PC-3 (cell line): Measurements from ENCODE around the gene TRPC1. TPM values are rescaled to one million over a fixed set of nuclear protein-coding genes. Genes with fewer than 3 reads are reported as not detected.

Experiments
- ATAC-seq: fragments of 200-7000 bp; cut with Tn5 transposase; 2 replicates; pipeline ENCODE4 v1.9.1; 2020; ENCODE audit warnings: mild to moderate bottlenecking, moderate library complexity
- BruUV-seq: library from RNA; stranded (reverse); fragments of 400-500 nt; replicated peaks from 2 replicates; lab custom pipeline; 2021; lab: Mats Ljungman, UMichigan
- CTCF ChIA-PET: fragments of 300-600 bp; sonication (Branson Sonifier 250); formaldehyde crosslinking; loops from one replicate; lab custom pipeline; 2022; ENCODE audit warnings: antibody characterized with exemption; lab: Charles Lee
- POLR2A ChIA-PET: fragments of 300-600 bp; sonication (Branson Sonifier 250); formaldehyde crosslinking; loops from one replicate; lab custom pipeline; 2022; ENCODE audit warnings: antibody characterized with exemption; ENCODE audit not compliant: unreplicated experiment; lab: Charles Lee
- DNase-seq: peaks from one replicate; pipeline ENCODE4 v3.0.0-alpha.2; 2015
- H2AFZ ChIP-seq: fragments of 300-600 bp; sonication (generic); 2 replicates; pipeline ENCODE4 v1.6.0; 2016; ENCODE audit warnings: antibody characterized with exemption, low read length
- H3F3A ChIP-seq: fragments of 300-600 bp; sonication (generic); one replicate; pipeline ENCODE4 v1.6.0; 2017; ENCODE audit warnings: antibody characterized with exemption, low read length, control low read depth, mild to moderate bottlenecking; ENCODE audit not compliant: unreplicated experiment
- H3K27ac ChIP-seq: fragments of 300-600 bp; sonication (generic); 2 replicates; pipeline ENCODE4 v1.5.1; 2016; ENCODE audit warnings: mild to moderate bottlenecking, low read length
- H3K27me3 ChIP-seq: fragments of 300-600 bp; sonication (generic); 2 replicates; pipeline ENCODE4 v1.6.1; 2016; ENCODE audit warnings: low read length, mixed read lengths
- H3K36me3 ChIP-seq: fragments of 300-600 bp; sonication (generic); 2 replicates; pipeline ENCODE4 v1.6.1; 2016; ENCODE audit warnings: low read depth, mixed run types, low read length, mixed read lengths
- H3K4me1 ChIP-seq: fragments of 300-600 bp; sonication (generic); 2 replicates; pipeline ENCODE4 v1.5.1; 2016; ENCODE audit warnings: low read length; ENCODE audit not compliant: insufficient read depth
- H3K4me2 ChIP-seq: fragments of 300-600 bp; sonication (generic); 2 replicates; pipeline ENCODE4 v1.6.0; 2016; ENCODE audit warnings: low read length
- H3K4me3 ChIP-seq: fragments of 300-600 bp; sonication (generic); 2 replicates; pipeline ENCODE4 v1.5.1; 2016; ENCODE audit warnings: mild to moderate bottlenecking, low read length, mixed read lengths
- H3K79me2 ChIP-seq: fragments of 300-600 bp; sonication (generic); 2 replicates; pipeline ENCODE4 v1.6.1; 2017; ENCODE audit warnings: low read length, mixed read lengths
- H3K9ac ChIP-seq: fragments of 300-600 bp; sonication (generic); 2 replicates; pipeline ENCODE4 v1.6.0; 2016; ENCODE audit warnings: mild to moderate bottlenecking, low read length
- H3K9me2 ChIP-seq: fragments of 300-600 bp; sonication (generic); replicated peaks from 2 replicates; pipeline ENCODE4 v1.6.1; 2016; ENCODE audit warnings: mixed run types, low read length, mixed read lengths
- H3K9me3 ChIP-seq: fragments of 300-600 bp; sonication (generic); 2 replicates; pipeline ENCODE4 v1.6.1; 2016; ENCODE audit warnings: low read length, mixed read lengths
- H4K20me1 ChIP-seq: fragments of 300-600 bp; sonication (generic); 2 replicates; pipeline ENCODE4 v1.6.1; 2016; ENCODE audit warnings: low read length, mixed read lengths
- EZH2 ChIP-seq: fragments of 300-600 bp; sonication (generic); IDR thresholded peaks from one replicate; pipeline ENCODE4 v1.6.1; 2017; ENCODE audit warnings: antibody characterized with exemption, mild to moderate bottlenecking, low read length; ENCODE audit not compliant: unreplicated experiment
- EZH2phosphoT487 ChIP-seq: fragments of 300-600 bp; sonication (generic); IDR thresholded peaks from 2 replicates; pipeline ENCODE4 v1.6.1; 2018; ENCODE audit warnings: mild to moderate bottlenecking, antibody characterized with exemption, low read length, borderline replicate concordance
- intact Hi-C: fragments of 100-400 bp; cut with micrococcal nuclease; formaldehyde crosslinking; loops from 2 replicates; pipeline ENCODE4 v1.9.0; 2023
- total RNA-seq: library from RNA; depleted of rRNA; stranded (reverse); fragments of >200 nt; gene quantifications from 2 replicates; pipeline ENCODE4 v1.2.3, GENCODE V29; 2014
- TF ChIP-seq, protein P1 (sequence below): fragments of 300-600 bp; sonication (generic); conservative IDR thresholded peaks from 2 replicates; pipeline ENCODE4 v1.5.1; 2017; ENCODE audit warnings: antibody characterized with exemption, low read depth, mild to moderate bottlenecking, low read length

Gene TRPC1
- total RNA-seq, 1 experiment from 2014 or later: 1.7 TPM

DNA sequence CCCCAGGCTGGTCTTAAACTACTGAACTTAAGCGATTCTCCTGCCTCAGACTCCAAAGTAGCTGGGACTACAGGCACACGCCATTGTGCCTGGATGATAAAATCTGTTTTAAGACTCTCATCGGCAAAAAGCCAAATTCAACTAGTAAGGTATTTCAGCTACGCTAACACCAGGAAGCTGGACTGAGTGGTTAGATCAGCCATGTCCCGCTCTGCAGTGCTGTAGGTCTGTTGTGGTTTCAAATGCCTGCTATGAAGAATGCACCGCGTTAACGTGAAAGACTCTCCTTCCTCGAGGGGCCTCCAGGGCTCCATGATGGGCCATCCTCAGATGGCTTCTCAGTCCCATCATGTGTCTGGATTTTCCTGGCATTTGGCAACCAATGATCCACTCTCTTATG is 94.8 kb downstream of the TRPC1 start:
- no peaks in the 10 kb centered on the region for H4K20me1 ChIP-seq
- H3K9me2 ChIP-seq: no peaks in the 10 kb centered on the region
- no peak for TF ChIP-seq EZH2phosphoT487
- TF ChIP-seq, protein P1, sequence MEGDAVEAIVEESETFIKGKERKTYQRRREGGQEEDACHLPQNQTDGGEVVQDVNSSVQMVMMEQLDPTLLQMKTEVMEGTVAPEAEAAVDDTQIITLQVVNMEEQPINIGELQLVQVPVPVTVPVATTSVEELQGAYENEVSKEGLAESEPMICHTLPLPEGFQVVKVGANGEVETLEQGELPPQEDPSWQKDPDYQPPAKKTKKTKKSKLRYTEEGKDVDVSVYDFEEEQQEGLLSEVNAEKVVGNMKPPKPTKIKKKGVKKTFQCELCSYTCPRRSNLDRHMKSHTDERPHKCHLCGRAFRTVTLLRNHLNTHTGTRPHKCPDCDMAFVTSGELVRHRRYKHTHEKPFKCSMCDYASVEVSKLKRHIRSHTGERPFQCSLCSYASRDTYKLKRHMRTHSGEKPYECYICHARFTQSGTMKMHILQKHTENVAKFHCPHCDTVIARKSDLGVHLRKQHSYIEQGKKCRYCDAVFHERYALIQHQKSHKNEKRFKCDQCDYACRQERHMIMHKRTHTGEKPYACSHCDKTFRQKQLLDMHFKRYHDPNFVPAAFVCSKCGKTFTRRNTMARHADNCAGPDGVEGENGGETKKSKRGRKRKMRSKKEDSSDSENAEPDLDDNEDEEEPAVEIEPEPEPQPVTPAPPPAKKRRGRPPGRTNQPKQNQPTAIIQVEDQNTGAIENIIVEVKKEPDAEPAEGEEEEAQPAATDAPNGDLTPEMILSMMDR: no peak
- no peak for TF ChIP-seq EZH2
- no peak overlapping the region for H3K9ac ChIP-seq
- ChIA-PET CTCF (interaction anchor here (0.6 kb wide), 1 partner anchor 107 kb away, joined by 3 read pairs; no protein-coding TSS in a partner anchor), POLR2A (interaction anchor here (0.6 kb wide), 1 partner anchor 135 kb away, joined by 4 read pairs; no protein-coding TSS in a partner anchor)
- BruUV-seq: no TSS peak
- no peaks in the 10 kb centered on the region for H3K9me3 ChIP-seq
- intact Hi-C loops: no loop called here
- H3K79me2 ChIP-seq: no peaks in the 10 kb centered on the region
- H3K27me3 ChIP-seq: no peaks in the 10 kb centered on the region
- H3K4me3 ChIP-seq: no peak overlapping the region
- DNase-seq (no peak), ATAC-seq (no peak)
- H3F3A ChIP-seq: no peaks in the 10 kb centered on the region
- H3K36me3 ChIP-seq: no peaks in the 10 kb centered on the region
- H3K4me2 ChIP-seq: no peak overlapping the region
- no peak overlapping the region for H3K27ac ChIP-seq
- H3K4me1 ChIP-seq: no peaks in the 10 kb centered on the region
- no peak overlapping the region for H2AFZ ChIP-seq

DNA sequence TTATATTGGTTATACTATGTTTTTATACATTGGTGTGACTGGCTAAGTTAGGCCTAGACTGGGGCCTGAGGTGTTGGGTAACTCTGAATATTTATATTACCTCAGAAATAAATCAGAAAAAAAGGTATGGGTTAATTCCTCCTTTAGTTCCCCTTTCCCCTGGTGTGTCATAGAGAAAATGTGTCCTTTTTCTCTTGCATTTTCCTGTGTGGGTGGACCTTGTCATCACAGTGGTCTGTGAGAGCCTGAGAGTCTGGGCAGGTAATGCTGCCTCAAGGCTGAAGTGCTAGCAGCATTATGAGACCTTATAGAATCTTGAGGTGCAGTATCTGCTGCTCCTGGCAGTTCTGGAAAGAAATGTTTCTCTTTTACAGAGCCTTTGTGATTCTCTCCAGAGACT is 95.3 kb downstream of the TRPC1 start:
- POLR2A ChIA-PET: no interaction called here
- Histone ChIP-seq H2AFZ (no peak overlapping the region), H3K9me3 (no peaks in the 10 kb centered on the region), H3K36me3 (no peaks in the 10 kb centered on the region), H3K9me2 (no peaks in the 10 kb centered on the region), H3K4me3 (no peak overlapping the region), H3F3A (no peaks in the 10 kb centered on the region), H3K27ac (no peak overlapping the region), H3K79me2 (no peaks in the 10 kb centered on the region), H3K9ac (no peak overlapping the region), H4K20me1 (no peaks in the 10 kb centered on the region), H3K4me1 (no peaks in the 10 kb centered on the region), H3K4me2 (no peak overlapping the region), H3K27me3 (no peaks in the 10 kb centered on the region)
- TF ChIP-seq, protein P1: no peak
- TF ChIP-seq EZH2phosphoT487 (no peak), EZH2 (no peak)
- intact Hi-C loops: no loop called here
- ATAC-seq: no peak
- no TSS peak for BruUV-seq
- no peak for DNase-seq
- CTCF ChIA-PET: no interaction called here

DNA sequence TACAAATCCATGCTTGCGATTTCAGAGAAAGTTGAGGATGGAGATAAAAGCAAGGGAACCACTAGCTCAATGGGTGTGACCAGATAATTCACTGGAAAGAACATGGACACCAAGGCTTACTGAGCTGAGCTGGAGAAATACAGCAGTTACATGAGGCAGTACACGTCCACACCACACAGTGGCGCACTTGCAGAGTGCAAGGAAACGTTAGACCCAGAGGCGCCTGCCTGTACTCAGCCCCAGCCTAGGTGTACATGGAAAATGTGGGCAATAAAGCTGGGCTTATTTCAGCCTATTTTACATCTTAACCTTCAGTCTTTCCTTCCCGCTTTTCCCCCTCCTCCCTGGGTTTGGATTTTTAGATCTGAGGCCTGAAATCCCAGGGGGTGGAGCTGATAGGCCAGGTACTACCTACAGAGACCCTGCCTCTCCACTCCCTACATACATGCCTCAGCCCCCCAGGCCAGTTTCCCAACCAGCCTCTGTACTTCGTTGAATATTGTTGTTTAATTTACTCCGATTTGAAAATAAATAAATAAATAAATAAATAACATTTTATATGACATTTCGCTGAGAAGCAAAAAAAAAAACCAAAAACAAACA is 105.0 kb downstream of the TRPC1 start:
- H2AFZ ChIP-seq: no peak overlapping the region
- H3K27me3 ChIP-seq: no peaks in the 10 kb centered on the region
- intact Hi-C loops: loop anchor here (1.0 to 2.0 kb wide), 5 partner anchors 76 to 243 kb away; no protein-coding TSS in a partner anchor
- H3K4me3 ChIP-seq: no peak overlapping the region
- no peaks in the 10 kb centered on the region for H3K36me3 ChIP-seq
- no peak overlapping the region for H3K9ac ChIP-seq
- no peaks in the 10 kb centered on the region for H3F3A ChIP-seq
- peak; percentile 99 for ATAC-seq
- no peaks in the 10 kb centered on the region for H4K20me1 ChIP-seq
- H3K4me2 ChIP-seq: no peak overlapping the region
- TF ChIP-seq, protein P1: peak; percentile 83
- no peak for TF ChIP-seq EZH2
- H3K9me2 ChIP-seq: no peaks in the 10 kb centered on the region
- DNase-seq: peak; percentile 86
- CTCF ChIA-PET: interaction anchor here (0.6 to 1.1 kb wide), 6 partner anchors 36 to 242 kb away, joined by 3 to 5 read pairs (median 3); no protein-coding TSS in a partner anchor
- POLR2A ChIA-PET: no interaction called here
- no TSS peak for BruUV-seq
- no peaks in the 10 kb centered on the region for H3K79me2 ChIP-seq
- no peaks in the 10 kb centered on the region for H3K9me3 ChIP-seq
- H3K4me1 ChIP-seq: no peaks in the 10 kb centered on the region
- H3K27ac ChIP-seq: no peak overlapping the region
